ENCODE data around the gene PBX2.
A peak's percentile ranks its signal among the peaks of the same experiment; 100 is the strongest.
"Not testable (repeated sequence)": the region's sequence is repeated elsewhere in the genome, so short reads cannot be mapped to it uniquely, and the experiment has no call there.

PBX2 gene

DNA sequence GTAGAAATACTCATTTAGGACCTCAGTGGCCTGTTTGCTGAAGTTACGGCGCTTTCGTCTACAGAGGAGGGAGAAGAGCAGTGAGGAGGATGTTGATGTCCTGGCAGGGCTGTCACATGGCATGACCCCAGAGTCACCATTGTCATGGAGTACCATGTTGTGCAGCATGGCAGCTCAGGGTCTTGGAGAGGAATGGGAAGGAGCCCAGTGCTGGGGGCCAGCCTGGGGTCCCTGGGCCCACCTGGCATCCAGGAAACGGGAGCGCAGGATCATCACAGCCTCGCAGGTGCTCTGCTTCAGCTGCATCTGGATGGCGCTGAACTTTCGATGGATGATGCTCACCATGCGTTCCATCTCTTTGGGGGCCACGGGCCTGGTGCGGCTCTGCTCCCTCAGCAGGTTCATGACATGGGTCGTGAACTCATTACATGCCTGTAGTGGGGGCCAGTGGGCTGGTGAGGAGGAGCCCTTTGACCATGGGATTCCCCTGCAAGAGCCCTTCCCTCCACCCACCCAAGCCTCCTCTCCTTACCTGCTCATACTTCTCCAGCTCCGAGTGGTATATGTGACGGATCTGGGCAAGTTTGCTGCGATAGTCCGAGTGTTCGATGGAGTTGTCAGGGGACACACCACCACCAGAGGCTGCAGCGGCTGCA is 2.1 kb downstream of the PBX2 start:
- DNase-seq (ENCODE audit: low read depth in 4 of 4, low spot score in 1 of 4), result not testable (repeated sequence)

DNA sequence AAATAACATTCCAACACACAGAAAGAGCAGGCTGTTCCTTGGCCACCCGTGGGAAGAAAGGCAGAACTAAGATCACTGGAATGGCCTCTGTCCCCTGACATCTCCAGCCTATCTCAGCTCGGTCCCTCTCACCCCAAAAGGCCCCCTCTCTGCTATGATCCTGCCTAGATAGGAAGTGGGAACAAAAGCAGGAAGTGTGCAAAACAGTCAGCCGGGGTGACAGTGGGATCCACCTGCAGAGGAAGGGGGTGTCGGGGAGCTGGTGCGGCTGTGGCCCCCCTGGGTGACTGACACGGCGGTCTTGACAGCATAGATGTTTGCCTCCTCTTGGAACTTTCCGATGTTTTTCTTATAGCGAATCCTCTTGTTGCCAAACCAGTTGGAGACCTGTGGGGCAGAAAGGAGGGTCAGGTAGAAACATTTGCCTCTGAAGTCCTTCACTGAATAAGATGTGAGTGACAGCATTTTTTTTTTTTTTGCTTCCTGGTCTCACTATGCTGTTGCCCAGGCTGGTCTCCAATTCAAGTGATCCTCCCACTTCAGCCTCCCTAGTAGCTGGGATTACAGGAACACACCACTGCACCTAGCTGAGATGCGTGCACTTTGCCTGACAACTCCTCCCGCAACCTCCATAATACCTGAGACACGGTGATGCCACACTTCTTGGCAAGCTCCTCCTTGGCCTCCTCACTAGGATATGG is 2.8 kb downstream of the PBX2 start:
- DNase-seq (ENCODE audit: low read depth in 4 of 4, low spot score in 1 of 4), result no peak

DNA sequence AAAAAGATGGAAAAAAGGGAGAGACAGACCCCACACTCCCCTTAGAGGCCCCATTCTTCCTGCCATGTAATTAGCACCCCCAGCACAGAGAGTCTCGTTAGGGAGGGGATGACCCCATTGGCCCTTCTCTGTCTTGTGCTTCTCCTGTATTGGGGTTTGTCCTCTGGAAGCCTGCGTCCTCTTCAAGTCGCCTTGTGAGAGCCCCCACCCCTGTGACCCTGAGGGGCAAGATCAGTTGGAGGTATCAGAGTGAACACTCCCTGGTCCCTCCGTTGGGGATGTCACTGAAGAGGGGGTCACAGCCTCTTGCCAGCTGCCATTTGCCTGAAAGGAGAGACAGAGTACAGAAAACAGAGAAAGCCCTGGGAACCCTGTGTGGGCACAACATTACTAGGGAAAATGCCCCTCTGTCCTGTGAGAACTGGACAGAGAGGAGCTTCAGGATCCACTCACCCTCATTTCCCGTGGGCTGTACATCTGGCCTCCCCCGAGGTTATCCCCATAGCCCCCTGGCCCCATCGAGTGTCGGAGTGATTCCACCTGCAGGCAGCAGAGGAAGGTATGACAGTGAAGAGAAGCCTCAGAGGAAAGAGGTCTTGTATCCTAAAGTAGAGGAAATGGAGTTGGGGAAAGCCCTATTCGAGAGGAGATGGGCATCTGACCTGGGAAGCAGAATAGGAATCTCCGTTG is 3.7 kb downstream of the PBX2 start:
- not testable (repeated sequence) for DNase-seq (ENCODE audit: low read depth in 4 of 4, low spot score in 1 of 4)

DNA sequence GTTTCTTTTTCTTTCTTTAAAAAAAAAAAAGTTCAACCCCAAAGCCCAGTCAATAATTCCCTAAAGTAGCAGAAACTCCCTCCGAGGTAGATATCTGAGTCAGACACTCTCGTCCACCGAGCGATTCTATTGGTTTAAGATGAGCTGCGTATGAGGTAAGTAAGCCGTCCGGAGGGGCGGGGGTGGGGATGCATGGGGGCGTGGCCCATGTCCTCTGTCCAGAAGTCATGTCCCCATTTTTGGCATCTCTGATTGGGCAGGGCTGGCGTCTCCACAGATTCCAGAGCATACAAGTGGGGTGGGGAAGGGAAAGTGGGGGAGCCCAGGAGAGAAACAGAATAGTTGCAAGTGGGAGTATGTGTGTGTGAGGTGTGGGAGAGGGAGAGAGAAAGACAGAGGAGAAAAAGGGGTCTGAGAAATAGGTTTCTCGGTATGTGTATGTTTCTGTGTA is 4.3 kb downstream of the PBX2 start:
- peak in 2 of 4 experiments; percentile 32 to 59 for DNase-seq (ENCODE audit: low read depth in 4 of 4, low spot score in 1 of 4)

DNA sequence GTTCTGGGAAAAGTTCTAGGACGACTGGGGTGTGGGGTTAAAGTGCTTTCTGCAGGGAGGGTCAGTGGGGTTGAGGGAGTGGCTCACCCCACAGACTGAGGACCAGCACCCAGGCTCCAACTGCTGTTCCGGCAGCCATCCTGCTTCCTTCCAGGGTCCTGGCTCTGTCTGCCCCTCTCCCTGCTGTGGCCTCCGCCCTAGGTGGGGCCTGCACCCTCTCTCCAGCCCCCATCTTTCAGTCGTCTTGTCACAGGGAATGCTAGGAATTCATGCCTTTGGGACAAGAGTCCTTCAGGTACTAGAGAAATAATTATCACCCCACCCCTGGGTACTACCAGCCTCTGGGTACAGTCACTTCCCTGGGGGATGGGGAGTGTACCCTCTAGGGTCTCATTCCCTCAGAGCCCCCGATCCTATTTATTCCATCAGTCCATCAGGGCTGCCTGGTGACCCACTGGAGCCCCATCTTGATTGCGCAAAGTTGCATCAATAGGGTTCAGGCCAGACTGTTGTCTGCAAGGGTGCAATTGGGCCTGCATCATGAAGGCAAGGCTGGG is 5.8 kb downstream of the PBX2 start, which contains the start of gene AGER:
AGER (minus strand) TSS at position 170 of the 557 bp plus-strand sequence; CDS start at position 139, 31 bp downstream.
- no peak for DNase-seq (ENCODE audit: low read depth in 4 of 4, low spot score in 1 of 4)

DNA sequence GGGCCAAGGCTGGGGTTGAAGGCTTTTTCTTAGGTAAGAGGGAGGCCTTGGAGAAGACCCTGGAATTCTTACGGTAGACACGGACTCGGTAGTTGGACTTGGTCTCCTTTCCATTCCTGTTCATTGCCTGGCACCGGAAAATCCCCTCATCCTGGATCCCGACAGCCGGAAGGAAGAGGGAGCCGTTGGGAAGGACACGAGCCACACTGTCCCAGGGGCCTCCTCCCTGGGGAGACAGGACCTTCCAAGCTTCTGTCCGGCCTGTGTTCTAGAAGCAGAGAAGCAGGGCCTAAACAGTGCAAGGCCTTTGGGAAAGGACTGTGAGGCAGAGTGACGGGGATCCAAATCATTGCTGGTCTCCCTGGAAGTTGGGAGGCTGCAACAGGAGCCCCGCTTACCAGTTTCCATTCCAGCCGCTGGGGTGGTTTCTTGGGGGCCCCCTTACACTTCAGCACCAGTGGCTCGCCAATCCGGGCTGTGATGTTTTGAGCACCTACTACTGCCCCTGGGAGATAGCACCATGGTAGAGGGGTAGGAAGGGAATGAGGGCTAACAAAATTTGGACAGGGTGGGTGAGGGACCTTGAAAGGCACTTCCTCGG is 6.4 kb downstream of the PBX2 start:
- DNase-seq (ENCODE audit: low read depth in 4 of 4, low spot score in 1 of 4), result no peak

DNA sequence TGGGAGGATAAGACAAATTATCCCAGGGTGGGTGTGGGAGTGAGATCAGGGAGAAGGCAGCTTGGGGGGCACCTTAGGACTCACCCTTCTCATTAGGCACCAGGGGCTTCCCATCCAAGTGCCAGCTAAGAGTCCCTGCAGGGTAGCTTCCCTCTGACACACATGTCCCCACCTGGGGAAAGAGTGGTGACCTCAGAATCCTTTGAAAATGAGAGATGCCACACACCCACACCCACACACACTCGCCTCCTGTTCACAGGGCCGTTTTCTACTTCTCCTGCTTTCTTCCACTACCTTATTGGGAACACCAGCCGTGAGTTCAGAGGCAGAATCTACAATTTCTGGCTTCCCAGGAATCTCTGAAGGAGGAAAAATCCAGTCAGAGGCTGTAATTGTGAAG is 7.0 kb downstream of the PBX2 start:
- DNase-seq (ENCODE audit: low read depth in 4 of 4, low spot score in 1 of 4), result no peak

DNA sequence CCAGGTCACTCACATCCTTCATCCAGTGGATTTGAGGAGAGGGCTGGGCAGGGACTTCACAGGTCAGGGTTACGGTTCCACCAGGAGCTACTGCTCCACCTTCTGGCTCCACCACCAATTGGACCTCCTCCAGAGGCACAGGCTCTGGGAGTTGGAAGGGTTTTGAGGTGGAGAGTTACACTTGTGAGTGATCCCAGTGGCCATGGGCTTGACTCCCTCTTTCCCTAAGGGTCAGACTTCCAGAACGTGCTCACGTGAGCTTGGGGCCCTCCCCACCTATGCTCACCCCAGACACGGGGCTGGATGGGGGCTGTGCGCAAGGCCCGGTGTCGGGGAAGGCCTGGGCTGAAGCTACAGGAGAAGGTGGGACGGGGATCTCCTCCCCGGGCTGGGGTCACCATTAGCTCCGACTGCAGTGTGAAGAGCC is 7.4 kb downstream of the PBX2 start:
- no peak for DNase-seq (ENCODE audit: low read depth in 4 of 4, low spot score in 1 of 4)

DNA sequence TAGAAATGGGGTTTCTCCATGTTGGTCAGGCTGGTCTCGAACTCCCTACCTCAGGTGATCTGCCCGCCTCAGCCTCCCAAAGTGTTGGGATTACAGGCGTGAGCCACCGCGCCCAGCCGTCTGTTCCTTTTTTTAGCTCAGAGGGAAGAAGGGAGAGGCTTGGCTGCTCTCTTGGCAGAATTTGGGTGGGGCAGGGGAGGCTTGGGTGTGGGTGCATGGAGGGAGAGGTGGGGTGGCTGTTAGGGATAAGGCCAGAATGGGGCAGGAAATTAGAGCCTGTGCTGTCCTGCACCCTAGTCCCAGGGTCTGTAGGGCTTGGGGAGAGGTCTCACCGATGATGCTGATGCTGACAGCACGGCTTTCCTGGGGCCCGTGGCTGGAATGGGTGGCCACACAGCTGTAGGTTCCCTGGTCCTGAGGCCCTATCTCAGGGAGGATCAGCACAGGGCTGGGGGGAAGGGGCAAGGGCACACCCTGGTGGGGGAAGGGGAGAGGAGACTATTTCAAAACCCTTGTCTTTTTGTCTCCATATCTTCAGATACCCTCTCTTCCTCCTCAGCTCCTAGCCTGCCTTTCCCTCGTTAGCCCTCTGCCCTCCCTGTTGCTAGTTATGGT is 8.0 kb downstream of the PBX2 start:
- no peak for DNase-seq (ENCODE audit: low read depth in 4 of 4, low spot score in 1 of 4)

DNA sequence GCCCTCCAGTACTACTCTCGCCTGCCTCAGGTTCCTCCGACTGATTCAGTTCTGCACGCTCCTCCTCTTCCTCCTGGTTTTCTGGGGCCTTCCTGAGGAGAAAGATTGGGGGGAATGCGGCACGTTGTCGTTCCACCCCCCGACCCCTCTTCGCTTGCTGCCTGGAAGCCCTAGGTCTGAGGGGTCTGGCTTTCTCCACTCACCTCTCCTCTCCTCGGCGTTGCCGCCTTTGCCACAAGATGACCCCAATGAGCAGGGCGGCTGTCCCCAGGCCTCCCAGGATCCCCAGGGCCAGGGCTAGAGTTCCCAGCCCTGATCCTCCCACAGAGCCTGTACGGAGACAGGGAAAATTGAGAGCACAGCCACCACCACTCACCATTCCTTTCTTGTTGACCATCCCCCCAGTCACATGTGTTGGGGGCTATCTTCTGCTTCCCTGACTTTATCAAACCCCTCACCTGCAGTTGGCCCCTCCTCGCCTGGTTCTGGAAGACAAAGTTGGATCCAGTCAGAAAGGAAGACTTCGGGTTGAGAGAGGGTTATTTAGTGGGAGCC is 8.8 kb downstream of the PBX2 start:
- no peak for DNase-seq (ENCODE audit: low read depth in 4 of 4, low spot score in 1 of 4)

DNA sequence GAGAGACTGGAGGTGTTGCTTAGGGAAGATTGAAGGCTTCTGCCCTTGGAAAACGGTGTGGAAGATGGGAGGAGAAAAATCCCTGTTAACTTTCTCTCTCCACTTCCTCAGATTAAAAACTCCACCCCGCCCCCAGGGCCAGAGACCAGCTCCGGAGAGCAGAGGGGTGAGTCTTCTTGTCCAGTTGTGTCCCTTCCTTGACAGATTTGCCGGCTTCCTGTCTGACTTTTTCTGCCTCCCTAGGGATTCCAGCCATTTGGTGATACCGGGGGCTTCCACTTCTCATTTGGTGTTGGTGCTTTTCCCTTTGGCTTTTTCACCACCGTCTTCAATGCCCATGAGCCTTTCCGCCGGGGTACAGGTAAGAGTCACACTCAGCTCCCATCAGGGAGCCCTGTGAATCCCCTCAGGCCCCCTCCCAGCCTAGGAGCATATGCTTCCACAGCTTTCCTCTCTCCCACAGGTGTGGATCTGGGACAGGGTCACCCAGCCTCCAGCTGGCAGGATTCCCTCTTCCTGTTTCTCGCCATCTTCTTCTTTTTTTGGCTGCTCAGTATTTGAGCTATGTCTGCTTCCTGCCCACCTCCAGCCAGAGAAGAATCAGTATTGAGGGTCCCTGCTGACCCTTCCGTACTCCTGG is 10.1 kb downstream of the PBX2 start:
- no peak for DNase-seq (ENCODE audit: low read depth in 4 of 4, low spot score in 1 of 4)

DNA sequence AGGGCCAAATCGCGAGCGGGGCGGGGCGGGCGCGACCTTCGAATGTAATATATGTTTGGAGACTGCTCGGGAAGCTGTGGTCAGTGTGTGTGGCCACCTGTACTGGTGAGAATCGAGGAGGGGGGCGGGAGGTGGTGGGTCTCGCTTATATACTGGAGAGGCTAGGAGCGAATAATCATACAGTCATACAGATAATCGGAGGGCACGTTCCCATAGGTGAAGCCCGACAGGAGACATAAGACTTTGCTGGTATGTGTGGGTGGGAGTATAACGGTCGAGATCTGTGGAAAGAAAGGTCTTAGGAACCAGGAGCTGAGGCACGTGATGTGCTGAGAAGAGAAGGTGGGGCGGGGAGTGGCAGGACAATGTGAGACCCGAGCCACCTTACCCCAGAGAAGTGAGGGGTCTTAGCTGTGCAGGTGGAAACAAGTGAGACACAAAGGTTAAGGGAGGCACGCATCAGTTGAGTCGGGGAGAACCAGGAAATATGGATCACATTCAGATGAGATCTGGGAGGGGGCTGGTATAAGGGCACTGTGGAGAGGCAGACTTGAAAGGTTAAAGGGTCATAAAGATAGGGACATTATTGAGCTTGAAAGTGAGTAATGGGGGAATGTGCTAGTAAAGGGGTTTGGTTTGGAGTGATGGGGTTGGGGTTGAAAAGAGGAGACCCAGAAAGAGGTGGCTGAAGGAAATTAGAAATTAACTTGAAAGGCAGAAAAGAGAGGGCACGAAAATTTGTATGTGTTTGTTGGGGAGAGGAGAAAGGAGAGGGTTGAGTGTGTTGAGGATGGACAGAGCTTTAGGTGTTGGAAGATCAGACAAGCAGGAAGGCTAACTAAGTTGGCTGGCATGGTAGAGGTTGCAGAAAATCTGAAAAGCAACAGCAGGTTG is 11.2 kb downstream of the PBX2 start:
- DNase-seq (ENCODE audit: low read depth in 4 of 4, low spot score in 1 of 4), result no peak

DNA sequence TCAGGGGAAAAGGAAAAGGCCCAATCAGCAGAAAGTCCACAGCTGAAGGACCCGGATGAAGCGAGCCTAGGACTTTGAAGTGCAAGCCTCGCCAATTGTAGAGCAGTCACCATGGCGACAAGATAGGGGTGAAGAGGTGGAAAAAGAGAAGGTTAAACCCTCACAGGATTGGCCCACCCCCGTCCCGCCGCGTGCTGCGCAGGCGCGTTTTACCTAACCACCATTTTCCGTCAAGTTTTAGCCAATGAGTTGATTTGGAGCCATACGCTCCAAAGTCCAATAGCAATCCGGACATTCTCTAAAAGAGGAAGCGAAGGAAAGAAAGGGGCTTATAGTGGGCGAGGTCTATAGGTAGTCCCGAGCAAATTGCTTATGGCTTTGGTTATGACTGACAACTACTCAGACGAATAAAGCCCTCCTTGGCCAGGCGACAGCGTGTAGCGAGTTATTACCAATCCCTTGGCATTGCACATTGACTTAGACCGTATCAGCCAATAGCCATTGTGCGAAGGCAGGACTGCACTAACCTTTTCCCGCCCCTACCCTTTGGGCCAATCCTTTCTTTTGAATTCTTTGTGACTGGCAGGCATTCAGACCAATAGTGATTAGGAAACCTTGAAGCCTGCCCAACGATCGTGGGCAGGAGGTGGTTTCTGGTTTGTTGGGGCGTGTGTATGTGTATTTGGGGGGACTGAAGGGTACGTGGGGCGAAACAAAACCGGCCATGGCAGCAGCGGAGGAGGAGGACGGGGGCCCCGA is 12.0 kb downstream of the PBX2 start, which contains the start of gene RNF5:
RNF5 (plus strand) TSS at position 618 of the 759 bp plus-strand sequence; CDS start at position 725, 107 bp downstream.
- peak; percentile 75 to 85 (median 84) for DNase-seq (ENCODE audit: low read depth in 4 of 4, low spot score in 1 of 4)

DNA sequence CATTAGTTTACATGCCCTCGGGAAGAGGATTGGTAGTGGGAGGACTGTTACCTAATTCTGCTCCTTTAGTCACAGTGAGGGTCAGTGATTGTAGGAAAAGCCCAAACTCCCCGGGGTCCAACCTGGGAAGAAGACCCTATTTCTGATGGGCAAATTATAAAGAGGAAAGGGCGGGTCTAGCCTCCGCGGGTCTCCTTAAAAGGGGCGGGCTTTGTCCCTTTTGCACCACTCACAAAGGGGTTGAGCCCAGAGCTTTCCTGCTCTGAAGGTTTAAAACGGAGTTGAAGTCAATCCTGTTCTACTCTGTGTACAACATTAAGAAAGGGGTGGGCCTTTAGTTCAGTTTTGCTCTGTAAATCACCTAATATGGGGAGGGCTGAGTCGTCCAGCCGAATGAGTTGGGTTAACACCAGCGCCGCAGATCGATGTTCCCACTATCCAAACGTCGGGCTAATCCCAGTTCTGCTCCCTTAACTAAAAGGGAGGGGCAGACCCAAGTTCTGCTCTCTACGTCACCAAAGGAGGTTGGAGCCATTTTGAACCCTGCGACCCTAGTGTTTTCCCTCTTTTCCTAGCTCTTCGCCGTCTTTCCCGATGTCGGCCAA is 12.7 kb downstream of the PBX2 start:
- DNase-seq (ENCODE audit: low read depth in 4 of 4, low spot score in 1 of 4), result no peak

DNA sequence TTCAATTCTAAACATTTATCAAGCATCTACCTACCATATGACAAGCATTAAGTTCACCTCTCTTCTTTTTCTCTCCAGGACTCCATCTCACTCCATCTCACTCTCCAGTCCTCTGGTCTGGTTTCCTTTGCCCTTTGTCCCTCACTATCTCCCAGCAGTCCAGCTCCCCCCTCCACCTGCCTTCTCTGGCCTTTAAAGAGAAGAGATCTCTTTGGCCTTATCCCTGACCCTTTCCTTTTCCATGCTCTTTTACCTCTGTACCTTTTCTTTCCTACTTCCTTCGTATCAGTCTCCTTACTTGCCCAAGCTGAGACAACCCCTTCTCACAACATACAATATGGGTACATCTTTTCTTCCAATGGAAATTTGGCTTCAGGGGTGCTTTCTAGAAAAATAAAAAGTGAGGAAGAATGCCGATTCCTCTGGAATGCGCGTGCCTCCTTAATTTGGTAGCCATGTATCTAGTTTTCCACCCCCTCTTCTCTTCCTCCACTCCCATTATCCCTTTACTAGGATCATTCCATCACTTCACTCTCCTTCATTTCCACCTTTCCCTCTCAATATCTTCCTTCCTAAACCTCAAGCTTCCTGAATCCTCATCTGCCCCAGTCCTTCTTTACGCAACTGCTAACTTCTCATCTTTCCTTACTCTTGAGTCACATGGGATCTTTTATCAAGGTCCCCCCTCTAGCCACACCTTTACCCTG is 13.4 kb downstream of the PBX2 start:
- DNase-seq (ENCODE audit: low read depth in 4 of 4, low spot score in 1 of 4), result no peak

DNA sequence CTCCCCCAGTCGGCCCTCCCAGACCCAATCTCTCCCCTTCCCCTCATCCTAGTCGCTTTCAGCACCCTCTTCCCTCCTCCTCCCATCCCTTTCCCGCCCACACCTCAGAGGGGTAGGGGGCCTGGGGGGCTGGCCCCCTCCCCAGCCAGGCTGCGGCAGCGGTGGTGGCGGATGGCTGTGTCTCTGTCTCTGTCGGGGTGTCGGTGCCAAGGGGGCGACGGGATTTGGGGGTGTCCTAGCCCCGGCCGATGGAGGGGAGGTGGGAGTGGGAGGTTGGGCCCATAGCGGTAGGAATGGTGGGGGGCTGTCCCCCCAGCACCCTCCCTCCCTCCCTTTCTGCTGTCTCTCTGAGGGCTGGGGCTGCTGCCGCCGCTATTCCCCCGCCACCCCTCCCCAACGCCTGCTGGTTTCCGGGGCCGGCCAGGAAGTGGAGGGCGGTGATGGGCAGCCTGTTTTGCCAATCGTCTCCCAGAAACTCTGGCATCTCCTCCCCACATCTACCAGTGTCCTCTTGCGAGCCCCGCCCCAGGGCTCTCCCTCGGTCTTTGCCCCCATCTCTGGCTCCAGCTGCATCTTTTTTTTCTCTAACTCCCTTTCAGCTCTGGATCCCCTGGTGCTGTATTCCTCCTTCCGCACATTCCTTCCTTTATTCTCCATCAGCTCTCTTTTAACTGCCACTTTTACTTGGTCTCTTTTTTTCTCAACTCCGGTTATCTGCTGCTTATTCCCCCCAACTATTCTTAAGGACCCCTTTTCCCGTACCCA is 14.1 kb downstream of the PBX2 start, which contains the start of gene AGPAT1:
AGPAT1 (minus strand) TSS at position 374 of the 765 bp plus-strand sequence. CDS start 4,588 bp downstream, outside the sequence.
- DNase-seq (ENCODE audit: low read depth in 4 of 4, low spot score in 1 of 4), result peak; percentile 88 to 97 (median 94)

Measured in stimulated activated CD4-positive, alpha-beta T cell treated with anti-CD3 and anti-CD28 coated beads, Interleukin-1b, Interleukin-23, amount 100 ng/mL, for 24 hours (primary cell).